Measurements from ENCODE around the gene TNPO3. TPM values are rescaled to one million over a fixed set of nuclear protein-coding genes. Genes with fewer than 3 reads are reported as not detected.
"Not testable (repeated sequence)": the region's sequence is repeated elsewhere in the genome, so short reads cannot be mapped to it uniquely, and the experiment has no call there.

Gene TNPO3
- total and polyA plus RNA-seq, 2 of the 4 experiments (the other 2 are of a cell fraction): 24.2 to 77.2 TPM

DNA sequence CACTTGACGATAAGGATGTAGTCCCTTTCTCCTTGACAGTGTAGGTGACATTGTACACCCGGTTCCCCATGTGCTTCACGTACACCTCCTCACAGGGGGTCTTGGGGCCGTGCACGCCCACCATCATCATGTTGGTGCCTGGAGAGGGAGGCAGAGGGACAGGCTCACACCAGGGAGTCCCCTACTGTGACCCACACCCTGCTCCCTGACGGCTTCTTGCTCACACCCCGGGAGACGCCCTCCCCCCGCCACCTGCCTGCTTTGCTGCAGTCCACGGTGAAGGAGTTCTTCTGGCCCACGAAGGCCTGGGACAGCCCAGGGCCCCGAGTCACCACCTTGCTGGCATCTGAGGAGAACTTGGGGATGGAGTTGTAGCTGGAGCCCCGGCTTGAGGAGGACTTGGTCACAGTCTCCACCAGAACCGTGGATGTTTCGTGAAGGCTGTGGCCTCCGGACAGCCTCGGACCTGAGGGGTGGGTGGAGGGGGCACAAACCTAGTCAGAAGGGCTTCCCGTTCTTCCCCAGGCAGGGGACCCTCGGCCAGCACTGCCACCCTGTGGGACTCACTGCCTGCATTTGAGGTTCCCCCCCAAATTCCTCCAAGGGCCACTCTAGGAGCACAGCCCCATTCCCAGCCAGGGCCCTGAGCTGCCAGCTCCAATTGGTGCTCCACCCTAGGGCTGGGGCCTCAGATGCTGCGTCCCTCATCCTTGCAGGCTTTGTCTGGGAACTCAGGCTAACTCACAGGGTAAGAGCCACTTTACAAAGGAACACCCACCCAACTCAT lies 142.0 kb downstream of the TNPO3 start:
- H2AFZ ChIP-seq (replicated peaks; ENCODE audit: low read length, poor library complexity); POLR2A ChIA-PET (ENCODE audit: unreplicated experiment); H3K4me3 ChIP-seq (ENCODE audit: insufficient read depth, low read depth, low read length); H3K4ac ChIP-seq (ENCODE audit: low read depth, low read length); CTCF ChIA-PET; H4K8ac ChIP-seq (ENCODE audit: low read depth in 2 of 2, low read length in 2 of 2); H3K79me1 ChIP-seq (ENCODE audit: low read depth in 1 of 2, low read length in 2 of 2); H3K9me3 ChIP-seq (ENCODE audit: control insufficient read depth, insufficient read depth, low read length); H2BK15ac ChIP-seq (ENCODE audit: low read depth, low read length); H4K20me1 ChIP-seq (ENCODE audit: insufficient read depth, low read length); H3K27ac ChIP-seq (ENCODE audit: insufficient read depth, low read length); DNase-seq; BruUV-seq (replicated peaks); H2BK120ac ChIP-seq (ENCODE audit: low read depth, low read length); H3K4me1 ChIP-seq (ENCODE audit: control insufficient read depth, insufficient read depth, low read length); H3K56ac ChIP-seq (ENCODE audit: extremely low read depth, insufficient read depth, low read length); H3K36me3 ChIP-seq (ENCODE audit: control insufficient read depth, insufficient read depth, low read length); H3K14ac ChIP-seq (replicated peaks; ENCODE audit: low read depth, low read length); H2BK20ac ChIP-seq (ENCODE audit: low read depth, low read length); H2AK9ac ChIP-seq (replicated peaks; ENCODE audit: low read depth, low read length, poor library complexity); H3K9ac ChIP-seq (ENCODE audit: low read depth, low read length); H4K91ac ChIP-seq (ENCODE audit: insufficient read depth, low read depth, low read length); H3K4me2 ChIP-seq (ENCODE audit: low read depth, low read length); dilution Hi-C loops (cut with HindIII; ENCODE audit: low sequenced_read_pairs, unreplicated experiment); intact Hi-C loops (cut with micrococcal nuclease); H3K23ac ChIP-seq (ENCODE audit: low read depth, low read length); in situ Hi-C loops (cut with MboI; ENCODE audit: low sequenced_read_pairs); H3K9me1 ChIP-seq (ENCODE audit: insufficient read depth, low read length); ATAC-seq (ENCODE audit: low read depth); H2BK5ac ChIP-seq (ENCODE audit: low read depth, low read length, poor library complexity, severe bottlenecking); H2AK5ac ChIP-seq (ENCODE audit: low read depth, low read length); H3K18ac ChIP-seq (ENCODE audit: low read depth, low read length); H4K5ac ChIP-seq (ENCODE audit: low read depth, low read length): not testable (repeated sequence)
- no CpG with 5 or more reads among the region's 20 CpGs for WGBS, 2 experiments (ENCODE audit: extremely low coverage in 2 of 2, insufficient read length in 1 of 2)
- H3K27me3 ChIP-seq (ENCODE audit: control insufficient read depth, insufficient read depth, low read length): peaks cover 78% of the 10 kb centered on the region
